Measurements from ENCODE around the gene TPPP2. TPM values are rescaled to one million over a fixed set of nuclear protein-coding genes. Genes with fewer than 3 reads are reported as not detected.
A peak's percentile ranks its signal among the peaks of the same experiment; 100 is the strongest.
"Not testable (repeated sequence)": the region's sequence is repeated elsewhere in the genome, so short reads cannot be mapped to it uniquely, and the experiment has no call there.

TPPP2 gene
- total RNA-seq = 1 to 10 TPM in 2 of 9 donors, under 1 TPM in 2, not detected in 5; 0.22 to 1.1 (median 0.66) TPM
- polyA plus RNA-seq = under 1 TPM in 2 of 3 donors, not detected in 1; 0.44 to 0.80 TPM
- long read RNA-seq, donor 1 = 0 reads
- long read RNA-seq, donor 2, partial matches to known transcripts = 0 of 13 reads
- long read RNA-seq, donor 2, other reads (novel, unspliced or antisense) = 13 of 13 reads
- long read RNA-seq, donor 3 = 0 reads
- long read RNA-seq, donor 4 = 0 reads
- long read RNA-seq, donor 5 = 0 reads
- long read RNA-seq, donor 6 = 0 reads
- long read RNA-seq, donor 7 = 0 reads
- long read RNA-seq, donor 8 = 0 reads
- long read RNA-seq, donor 9 = 0 reads
- long read RNA-seq, donor 10 = 0 reads

DNA sequence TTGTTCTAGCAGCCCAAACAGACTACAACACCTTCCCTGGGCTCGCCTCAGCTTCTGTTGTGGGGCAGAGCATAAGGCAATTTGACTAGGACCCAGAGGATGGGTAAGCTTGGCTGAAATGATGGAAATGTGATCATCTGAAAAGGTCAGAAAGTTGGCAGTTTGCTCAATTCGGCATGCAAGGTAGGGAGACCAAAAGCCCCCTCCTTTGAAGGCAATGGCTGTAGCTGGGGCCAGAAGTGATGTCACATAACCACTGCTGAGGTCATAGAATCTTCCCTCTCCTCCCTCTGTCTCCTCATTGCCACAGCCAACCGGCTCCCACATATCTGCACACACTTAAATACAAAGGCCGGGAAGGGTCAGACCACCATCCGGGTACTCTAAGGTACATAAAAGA is at the start of gene TPPP2:
TPPP2 (plus strand) TSS at position 301 of the 400 bp plus-strand sequence. CDS start 365 bp downstream, outside the sequence.
- no peak within 1 kb of the TSS for H3K27ac ChIP-seq
- no peak for TF ChIP-seq POLR2A (IDR thresholded peaks at IDR 0.05)
- TF ChIP-seq, protein P1, sequence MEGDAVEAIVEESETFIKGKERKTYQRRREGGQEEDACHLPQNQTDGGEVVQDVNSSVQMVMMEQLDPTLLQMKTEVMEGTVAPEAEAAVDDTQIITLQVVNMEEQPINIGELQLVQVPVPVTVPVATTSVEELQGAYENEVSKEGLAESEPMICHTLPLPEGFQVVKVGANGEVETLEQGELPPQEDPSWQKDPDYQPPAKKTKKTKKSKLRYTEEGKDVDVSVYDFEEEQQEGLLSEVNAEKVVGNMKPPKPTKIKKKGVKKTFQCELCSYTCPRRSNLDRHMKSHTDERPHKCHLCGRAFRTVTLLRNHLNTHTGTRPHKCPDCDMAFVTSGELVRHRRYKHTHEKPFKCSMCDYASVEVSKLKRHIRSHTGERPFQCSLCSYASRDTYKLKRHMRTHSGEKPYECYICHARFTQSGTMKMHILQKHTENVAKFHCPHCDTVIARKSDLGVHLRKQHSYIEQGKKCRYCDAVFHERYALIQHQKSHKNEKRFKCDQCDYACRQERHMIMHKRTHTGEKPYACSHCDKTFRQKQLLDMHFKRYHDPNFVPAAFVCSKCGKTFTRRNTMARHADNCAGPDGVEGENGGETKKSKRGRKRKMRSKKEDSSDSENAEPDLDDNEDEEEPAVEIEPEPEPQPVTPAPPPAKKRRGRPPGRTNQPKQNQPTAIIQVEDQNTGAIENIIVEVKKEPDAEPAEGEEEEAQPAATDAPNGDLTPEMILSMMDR (IDR thresholded peaks at IDR 0.05) = no peak
- no peak within 1 kb of the TSS for H3K4me3 ChIP-seq
- no peaks in the 10 kb centered on the region for H3K27me3 ChIP-seq
- DNase-seq = peak in 2 of 7 donors; percentile 7 to 13
- no peaks in the 10 kb centered on the region for H3K36me3 ChIP-seq (replicated peaks in 1 of 2)
- peaks cover 13 to 18% of the 10 kb centered on the region in 2 donors for H3K4me1 ChIP-seq (replicated peaks in 1 of 2)
- H3K9me3 ChIP-seq (replicated peaks in 1 of 3) = no peaks in the 10 kb centered on the region
- intact Hi-C loops (cut with DNase I) = no loop called here
- 86 to 94% (median 94%) methylated on average over 5 of the region's 5 CpGs for WGBS, 4 donors

DNA sequence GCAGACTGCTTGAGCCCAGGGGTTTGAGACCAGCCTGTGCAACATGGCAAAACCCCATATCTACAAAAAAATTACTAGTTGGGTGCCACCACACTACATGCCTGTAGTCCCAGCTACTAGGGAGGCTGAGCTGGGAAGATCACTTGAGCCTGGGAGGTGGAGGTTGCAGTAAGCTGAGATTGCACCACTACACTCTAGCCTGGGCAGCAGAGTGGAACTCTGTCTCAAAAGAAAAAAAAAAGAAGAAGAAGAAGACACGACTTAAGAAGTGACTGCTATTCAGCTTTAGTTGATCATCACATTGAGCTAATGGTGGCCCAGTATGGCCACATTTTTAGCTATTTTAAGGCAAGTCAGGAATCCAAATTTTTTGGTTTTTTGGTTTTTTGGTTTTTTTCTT is 49.1 kb upstream of the TPPP2 start:
- Histone ChIP-seq H3K9me3 (replicated peaks in 1 of 3) (no peaks in the 10 kb centered on the region), H3K4me3 (no peak overlapping the region), H3K27ac (no peak overlapping the region), H3K4me1 (replicated peaks in 1 of 2) (peaks cover 0 to under 1% of the 10 kb centered on the region in 2 donors), H3K27me3 (no peaks in the 10 kb centered on the region), H3K36me3 (replicated peaks in 1 of 2) (no peaks in the 10 kb centered on the region)
- DNase-seq = no peak
- no peak for TF ChIP-seq POLR2A (IDR thresholded peaks at IDR 0.05)
- TF ChIP-seq, protein P1 (IDR thresholded peaks at IDR 0.05) = no peak
- WGBS, 4 donors = 59 to 78% (median 62%) methylated on average over 1 of the region's 1 CpG
- intact Hi-C loops (cut with DNase I) = no loop called here

DNA sequence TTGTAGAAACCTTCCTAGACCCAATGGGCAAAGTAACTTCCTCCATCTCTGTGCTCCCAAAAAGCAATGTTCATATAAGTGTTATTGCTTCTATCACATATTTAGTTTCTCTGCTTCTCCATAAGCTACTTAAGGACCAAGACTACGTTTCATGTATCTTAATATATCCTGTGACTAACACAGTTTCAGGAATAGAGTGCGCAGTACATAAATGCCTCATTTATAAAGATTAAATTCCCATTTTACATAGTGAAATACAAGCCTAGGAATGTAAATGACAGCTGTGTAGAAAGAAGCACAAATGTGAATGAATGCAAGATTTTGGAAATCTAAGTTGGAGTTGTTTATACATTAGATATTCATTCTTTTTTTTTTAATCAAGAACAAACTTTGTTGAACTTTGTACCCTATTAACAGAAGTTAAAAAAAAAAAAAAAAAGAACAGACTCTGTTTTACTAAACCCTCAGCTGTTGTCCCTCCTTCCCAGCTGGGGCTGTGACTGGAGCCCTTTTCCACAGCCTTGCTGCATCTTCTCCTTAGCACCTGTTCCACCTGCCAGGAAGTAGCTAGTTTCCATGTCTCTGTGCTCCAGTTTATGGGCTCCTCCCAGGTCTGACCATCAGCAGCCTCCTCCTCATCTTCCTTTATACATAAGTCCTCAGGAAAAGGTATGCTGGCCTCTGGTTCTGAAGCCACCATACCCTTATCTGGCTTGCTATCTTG is 47.2 kb upstream of the TPPP2 start:
- Histone ChIP-seq H3K36me3 (replicated peaks in 1 of 2) (no peaks in the 10 kb centered on the region), H3K4me1 (replicated peaks in 1 of 2) (peaks cover 5 to 11% of the 10 kb centered on the region in 2 donors), H3K4me3 (no peak overlapping the region), H3K27me3 (no peaks in the 10 kb centered on the region), H3K9me3 (replicated peaks in 1 of 3) (no peaks in the 10 kb centered on the region), H3K27ac (no peak overlapping the region)
- intact Hi-C loops (cut with DNase I) = no loop called here
- 83 to 89% (median 86%) methylated on average over 2 of the region's 2 CpGs for WGBS, 4 donors
- no peak for DNase-seq
- TF ChIP-seq, protein P1 (IDR thresholded peaks at IDR 0.05) = no peak
- no peak for TF ChIP-seq POLR2A (IDR thresholded peaks at IDR 0.05)

DNA sequence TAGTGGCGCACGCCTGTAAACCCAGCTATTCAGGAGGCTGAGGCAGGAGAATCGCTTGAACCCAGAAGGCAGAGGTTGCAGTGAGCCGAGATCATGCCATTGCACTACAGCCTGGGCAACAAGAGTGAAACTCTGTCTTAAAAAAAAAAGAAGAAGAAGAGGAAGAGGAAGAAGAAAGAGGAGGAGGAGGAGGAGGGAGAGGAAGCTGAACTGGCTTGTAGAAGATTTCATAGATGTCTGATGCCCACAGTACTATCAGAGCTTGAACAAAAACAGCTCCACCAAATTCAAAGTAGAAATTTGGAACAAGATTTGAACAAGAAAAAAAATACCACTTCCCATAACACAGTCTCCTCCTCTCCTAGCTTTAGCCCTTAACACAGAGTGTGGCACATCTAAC is 44.4 kb upstream of the TPPP2 start:
- 85 to 92% (median 89%) methylated on average over 4 of the region's 4 CpGs for WGBS, 4 donors
- H3K27me3 ChIP-seq; H3K27ac ChIP-seq; H3K36me3 ChIP-seq (replicated peaks in 1 of 2); H3K9me3 ChIP-seq (replicated peaks in 1 of 3); DNase-seq; intact Hi-C loops (cut with DNase I); H3K4me3 ChIP-seq: not testable (repeated sequence)
- H3K4me1 ChIP-seq (replicated peaks in 1 of 2) = peaks cover 15 to 21% of the 10 kb centered on the region in 2 donors

All from adrenal gland (tissue), 19 donors.